Fibroblast of the conjunctiva (primary cell): ENCODE data around the gene TTC7B.

Experiments
- DNase-seq: peaks from one replicate; pipeline ENCODE4 v3.0.0-alpha.2; 2010; ENCODE audit warnings: low read depth

The TTC7B gene

GRCh38 chr14:90674716-90675115, 141.5 kb downstream of the TTC7B start:
- DNase-seq, result no peak

- DNase-seq, result no peak
Observed at GRCh38 chr14:90674043-90674670, 142.1 kb downstream of the TTC7B start.

- DNase-seq, result no peak
Observed at GRCh38 chr14:90671382-90672234, 144.6 kb downstream of the TTC7B start.

GRCh38 chr14:90669731-90670130, 146.5 kb downstream of the TTC7B start:
- DNase-seq, result no peak

- no peak for DNase-seq
Observed at GRCh38 chr14:90666571-90666970, 149.7 kb downstream of the TTC7B start.

GRCh38 chr14:90665321-90666000, 150.8 kb downstream of the TTC7B start:
- no peak for DNase-seq

GRCh38 chr14:90664911-90665310, 151.3 kb downstream of the TTC7B start:
- no peak for DNase-seq

GRCh38 chr14:90663680-90664079, 152.6 kb downstream of the TTC7B start:
- no peak for DNase-seq

- no peak for DNase-seq
Observed at GRCh38 chr14:90663140-90663539, 153.1 kb downstream of the TTC7B start.

GRCh38 chr14:90661866-90662265, 154.4 kb downstream of the TTC7B start:
- DNase-seq, result no peak

GRCh38 chr14:90660865-90661570, 155.2 kb downstream of the TTC7B start:
- DNase-seq, result no peak

- DNase-seq, result no peak
Observed at GRCh38 chr14:90659156-90659555, 157.1 kb downstream of the TTC7B start.

GRCh38 chr14:90658541-90658967, 157.7 kb downstream of the TTC7B start:
- DNase-seq, result no peak

- no peak for DNase-seq
Observed at GRCh38 chr14:90656973-90657372, 159.3 kb downstream of the TTC7B start.

GRCh38 chr14:90655829-90656228, 160.4 kb downstream of the TTC7B start:
- no peak for DNase-seq

- DNase-seq, result peak; percentile 13
Observed at GRCh38 chr14:90654831-90655276, 161.4 kb downstream of the TTC7B start.

GRCh38 chr14:90652626-90653025, 163.6 kb downstream of the TTC7B start:
- DNase-seq, result no peak

- DNase-seq, result no peak
Observed at GRCh38 chr14:90651976-90652560, 164.2 kb downstream of the TTC7B start.

GRCh38 chr14:90651271-90651804, 164.9 kb downstream of the TTC7B start:
- DNase-seq, result no peak

GRCh38 chr14:90649557-90650135, 166.6 kb downstream of the TTC7B start:
- no peak for DNase-seq

- peak; percentile 56 for DNase-seq
Observed at GRCh38 chr14:90649083-90649482, 167.1 kb downstream of the TTC7B start.
